H1 (cell line): ENCODE results near the gene SHMT2. TPM values are rescaled to one million over a fixed set of nuclear protein-coding genes. Genes with fewer than 3 reads are reported as not detected.

Experiments used
- CTCF ChIA-PET: fragments of 300-600 bp; sonication (Branson Sonifier 250); formaldehyde crosslinking; loops from one replicate; lab custom pipeline; 2021; ENCODE audit not compliant: partially characterized antibody; lab: Charles Lee
- POLR2A ChIA-PET: fragments of 300-600 bp; sonication (Branson Sonifier 250); formaldehyde crosslinking; loops from one replicate; lab custom pipeline; 2021; ENCODE audit warnings: inconsistent platforms; ENCODE audit not compliant: partially characterized antibody; lab: Charles Lee
- DNase-seq, 2 experiments: peaks; one replicate each; pipeline versions ENCODE4 v3.0.0 to v3.0.0-alpha.2; 2010 to 2022; ENCODE audit warnings: low spot score in 2 of 2, low read depth in 1 of 2, mixed read lengths in 1 of 2
- FAIRE-seq: peaks from 2 replicates; lab custom pipeline; 2011; peaks lifted over from hg19 to GRCh38; lab: Jason Lieb, UNC
- H2AFZ ChIP-seq: 2 replicates; pipeline ENCODE4 v1.8.1; 2012; ENCODE audit warnings: low read length, inconsistent platforms
- H2AK5ac ChIP-seq: 2 replicates; pipeline ENCODE4 v1.6.1; 2013; ENCODE audit warnings: low read depth, low read length
- H2BK120ac ChIP-seq: replicated peaks from 2 replicates; pipeline ENCODE3; 2013; ENCODE audit warnings: low read depth, low read length, inconsistent platforms
- H2BK12ac ChIP-seq: 2 replicates; pipeline ENCODE4 v1.6.1; 2013; ENCODE audit warnings: low read depth, low read length
- H2BK15ac ChIP-seq: 2 replicates; pipeline ENCODE4 v1.6.1; 2013; ENCODE audit warnings: low read length
- H2BK20ac ChIP-seq: 2 replicates; pipeline ENCODE4 v1.6.1; 2013; ENCODE audit warnings: low read length
- H2BK5ac ChIP-seq: 2 replicates; pipeline ENCODE4 v1.6.1; 2013; ENCODE audit warnings: low read depth, low read length
- H3K14ac ChIP-seq: 2 replicates; pipeline ENCODE4 v1.6.1; 2013; ENCODE audit warnings: inconsistent platforms; ENCODE audit not compliant: insufficient read length
- H3K18ac ChIP-seq: 2 replicates; pipeline ENCODE4 v1.6.1; 2013; ENCODE audit warnings: low read length; ENCODE audit errors: extremely low read depth
- H3K23ac ChIP-seq: 2 replicates; pipeline ENCODE4 v1.6.1; 2013; ENCODE audit warnings: inconsistent platforms; ENCODE audit not compliant: insufficient read length
- H3K23me2 ChIP-seq: 2 replicates; pipeline ENCODE4 v1.6.1; 2013; ENCODE audit warnings: low read depth, low read length
- H3K27ac ChIP-seq: 2 replicates; pipeline ENCODE4 v1.6.1; 2011; ENCODE audit warnings: low read depth, low read length, inconsistent platforms
- H3K27me3 ChIP-seq, 4 experiments: replicated peaks in 1 of 4; 1 replicate in 1 of 4; 2 replicates in 3 of 4; pipeline versions ENCODE4 v1.6.1 to v1.8.1; 2011 to 2013; ENCODE audit warnings: low read length in 3 of 4, mild to moderate bottlenecking in 3 of 4, inconsistent platforms in 2 of 4, mixed read lengths in 2 of 4, moderate library complexity in 1 of 4; ENCODE audit not compliant: control insufficient read depth in 3 of 4, insufficient read depth in 3 of 4; ENCODE audit errors: extremely low read depth in 1 of 4
- H3K36me3 ChIP-seq, 4 experiments: 2 replicates each; pipeline versions ENCODE4 v1.6.1 to v1.8.1; 2011 to 2013; ENCODE audit warnings: mild to moderate bottlenecking in 4 of 4, low read length in 3 of 4, moderate library complexity in 2 of 4, control low read depth in 1 of 4, inconsistent platforms in 1 of 4; ENCODE audit not compliant: insufficient read depth in 4 of 4, control insufficient read depth in 2 of 4
- H3K4ac ChIP-seq: replicated peaks from 2 replicates; pipeline ENCODE3; 2013; ENCODE audit warnings: low read length, low read depth, mixed read lengths, inconsistent platforms; ENCODE audit not compliant: insufficient read length
- H3K4me1 ChIP-seq, 4 experiments: replicated peaks in 1 of 4; 1 replicate in 1 of 4; 2 replicates in 3 of 4; pipeline versions ENCODE4 v1.6.1 to v1.8.1; 2011 to 2013; ENCODE audit warnings: low read length in 3 of 4, inconsistent platforms in 2 of 4, mixed read lengths in 1 of 4; ENCODE audit not compliant: insufficient read depth in 4 of 4, control insufficient read depth in 3 of 4
- H3K4me2 ChIP-seq, 2 experiments: 2 replicates each; pipeline versions ENCODE4 v1.6.1 to v1.8.1; 2011 to 2013; ENCODE audit warnings: low read depth in 2 of 2, low read length in 2 of 2, control low read depth in 1 of 2, inconsistent platforms in 1 of 2, mild to moderate bottlenecking in 1 of 2; ENCODE audit not compliant: insufficient read depth in 1 of 2
- H3K4me3 ChIP-seq, 4 experiments: fragments of 200-600, 300-600 bp in 1 of 4; sonication (generic), shearing (Covaris generic), sonication (Bioruptor Twin) in 1 of 4; 2 replicates each; pipeline versions ENCODE4 v1.5.1 to v1.8.1; 2011 to 2016; ENCODE audit warnings: low read length in 4 of 4, low read depth in 3 of 4, control low read depth in 2 of 4, inconsistent platforms in 2 of 4, mild to moderate bottlenecking in 2 of 4, mixed read lengths in 1 of 4, moderate library complexity in 1 of 4; ENCODE audit not compliant: insufficient read depth in 2 of 4; ENCODE audit errors: extremely low read depth in 1 of 4
- H3K56ac ChIP-seq: replicated peaks from 2 replicates; pipeline ENCODE3; 2013; ENCODE audit warnings: low read depth, mild to moderate bottlenecking, mixed read lengths, low read length, inconsistent platforms; ENCODE audit not compliant: insufficient read length
- H3K79me1 ChIP-seq: 2 replicates; pipeline ENCODE4 v1.6.1; 2013; ENCODE audit warnings: low read depth, low read length, control low read depth
- H3K79me2 ChIP-seq, 2 experiments: 2 replicates each; pipeline versions ENCODE4 v1.6.1 to v1.8.1; 2012 to 2013; ENCODE audit warnings: low read length in 2 of 2, mild to moderate bottlenecking in 2 of 2, inconsistent platforms in 1 of 2; ENCODE audit not compliant: insufficient read depth in 2 of 2, control insufficient read depth in 1 of 2
- H3K9ac ChIP-seq, 4 experiments: replicated peaks in 1 of 4; 1 replicate in 1 of 4; 2 replicates in 3 of 4; pipeline versions ENCODE4 v1.6.1 to v1.8.1; 2011 to 2013; ENCODE audit warnings: low read depth in 3 of 4, low read length in 3 of 4, control low read depth in 2 of 4, mild to moderate bottlenecking in 2 of 4, moderate library complexity in 2 of 4, inconsistent platforms in 1 of 4; ENCODE audit errors: extremely low read depth in 1 of 4
- H3K9me3 ChIP-seq, 2 experiments: 2 replicates each; pipeline versions ENCODE4 v1.6.1 to v1.8.1; 2012 to 2013; ENCODE audit warnings: mild to moderate bottlenecking in 2 of 2, moderate library complexity in 2 of 2, control low read depth in 1 of 2, inconsistent platforms in 1 of 2, low read depth in 1 of 2, low read length in 1 of 2, mixed read lengths in 1 of 2; ENCODE audit not compliant: insufficient read depth in 2 of 2
- H4K20me1 ChIP-seq, 2 experiments: replicated peaks in 1 of 2; 2 replicates each; pipeline versions ENCODE3 to v1.8.1; 2011 to 2013; ENCODE audit warnings: inconsistent platforms in 2 of 2, low read length in 2 of 2, mild to moderate bottlenecking in 1 of 2; ENCODE audit not compliant: insufficient read depth in 2 of 2, control insufficient read depth in 1 of 2
- H4K5ac ChIP-seq: 2 replicates; pipeline ENCODE4 v1.6.1; 2013; ENCODE audit warnings: low read length, low read depth, mixed read lengths, inconsistent platforms; ENCODE audit not compliant: insufficient read length
- H4K8ac ChIP-seq: 2 replicates; pipeline ENCODE4 v1.8.0; 2013; ENCODE audit warnings: mild to moderate bottlenecking, moderate library complexity, low read length, inconsistent platforms; ENCODE audit not compliant: insufficient read depth; ENCODE audit errors: extremely low read depth
- H4K91ac ChIP-seq: replicated peaks from 2 replicates; pipeline ENCODE3; 2013; ENCODE audit warnings: low read length, mixed read lengths, inconsistent platforms; ENCODE audit not compliant: insufficient read length
- ATF3 ChIP-seq: IDR thresholded peaks from 2 replicates; pipeline ENCODE4 v1.6.1; 2011; ENCODE audit warnings: low read depth, mild to moderate bottlenecking, low read length; ENCODE audit not compliant: insufficient read depth
- BACH1 ChIP-seq: IDR thresholded peaks from 2 replicates; pipeline ENCODE4 v1.6.1; 2012; ENCODE audit warnings: low read length, improper control_type of control experiment
- BRCA1 ChIP-seq: IDR thresholded peaks from 2 replicates; pipeline ENCODE4 v1.6.1; 2012; ENCODE audit warnings: low read depth, low read length, improper control_type of control experiment
- CHD2 ChIP-seq: IDR thresholded peaks from 2 replicates; pipeline ENCODE4 v1.6.1; 2012; ENCODE audit warnings: low read length, improper control_type of control experiment
- HDAC2 ChIP-seq, 2 experiments: fragments of 300-600 bp in 1 of 2; sonication (generic) in 1 of 2; IDR thresholded peaks; 2 replicates each; pipeline ENCODE4 v1.6.1; 2011 to 2012; ENCODE audit warnings: low read depth in 2 of 2, low read length in 2 of 2, mild to moderate bottlenecking in 2 of 2, moderate library complexity in 2 of 2, borderline replicate concordance in 1 of 2, inconsistent platforms in 1 of 2
- MAFK ChIP-seq: IDR thresholded peaks from 2 replicates; pipeline ENCODE4 v1.6.1; 2012; ENCODE audit warnings: low read depth, mild to moderate bottlenecking, improper control_type of control experiment, low read length
- SUZ12 ChIP-seq: fragments of 200-600 bp; sonication (generic); IDR thresholded peaks from 2 replicates; pipeline ENCODE4 v1.6.1; 2012; ENCODE audit warnings: mild to moderate bottlenecking, inconsistent platforms, low read length, moderate library complexity, mixed read lengths
- TAF7 ChIP-seq: optimal IDR thresholded peaks from 2 replicates; pipeline ENCODE3; 2011; ENCODE audit warnings: low read depth, mild to moderate bottlenecking, inconsistent platforms, low read length, moderate library complexity, borderline replicate concordance
- WGBS, 2 experiments: shearing (Covaris generic) in 1 of 2; methylation state at CpG; one replicate each; pipeline versions ENCODE4 v1.1.6 to v1.1.7; 2013 to 2015; ENCODE audit warnings: low lambda C conversion rate in 2 of 2, mixed read lengths in 2 of 2, inconsistent platforms in 1 of 2, low coverage in 1 of 2, missing lambda C conversion rate in 1 of 2; ENCODE audit not compliant: insufficient replicate concordance in 2 of 2, insufficient coverage in 1 of 2, insufficient read length in 1 of 2; ENCODE audit errors: extremely low coverage in 1 of 2, missing lambda C conversion rate in 1 of 2; 5-methylcytosine and 5-hydroxymethylcytosine counted together
- polyA plus RNA-seq, 7 experiments: library from polyadenylated mRNA; depleted of rRNA in 3 of 7; stranded (reverse) in 5 of 7; unstranded in 2 of 7; fragments of >200 nt in 5 of 7; fragments of 200-250 nt in 2 of 7; gene quantifications; 1 replicate in 5 of 7; 2 replicates in 1 of 7; 4 replicates in 1 of 7; pipeline versions ENCODE4 v1.2.1 to v1.2.3, GENCODE V29; 2011 to 2013; ENCODE audit warnings: missing spikeins in 2 of 7, mixed read lengths in 2 of 7
- total RNA-seq: library from RNA; stranded (reverse); fragmentation: NEBNext Ultra II Directional; extraction: Animal tissue kit (Norgen Biotek cat#: 25700); gene quantifications from 2 replicates; pipeline ENCODE4 v1.2.1, GENCODE V29; 2021
- TF ChIP-seq, protein P1 (sequence below): IDR thresholded peaks from 2 replicates; pipeline ENCODE4 v1.6.1; 2012; ENCODE audit warnings: inconsistent platforms

SHMT2 gene
- total and polyA plus RNA-seq, 2 of the 8 experiments (the other 6 are each of a cell fraction or from before 2014, with no cell fraction given) = 274 to 520 TPM

- Histone ChIP-seq H2BK15ac (no peak overlapping the region), H3K23me2 (peaks cover 3% of the 10 kb centered on the region; the same call in 1 of the 2 replicates), H3K4ac (no peak overlapping the region), H4K20me1 (peaks cover 2 to 11% of the 10 kb centered on the region in 2 experiments), H2BK5ac (no peak overlapping the region), H2AFZ (no peak overlapping the region), H4K8ac (peak overlapping the region; percentile 9; the same call in 1 of the 2 replicates), H3K9ac (no peak overlapping the region), H4K5ac (no peak overlapping the region), H3K9me3 (no peaks in the 10 kb centered on the region), H3K27ac (no peak overlapping the region), H2AK5ac (no peak overlapping the region; the same call in 1 of the 2 replicates), H3K4me2 (no peak overlapping the region), H2BK120ac (no peak overlapping the region), H3K79me1 (no peaks in the 10 kb centered on the region), H4K91ac (no peak overlapping the region), H3K18ac (no peak overlapping the region), H3K79me2 (no peaks in the 10 kb centered on the region), H3K36me3 (peaks cover 5 to 39% (median 25%) of the 10 kb centered on the region in 4 experiments; a peak in 7 of 8 replicates), H2BK12ac (no peak overlapping the region), H3K4me3 (no peak overlapping the region), H3K27me3 (peaks cover 21 to 33% (median 30%) of the 10 kb centered on the region in 4 experiments), H2BK20ac (no peak overlapping the region), H3K56ac (no peak overlapping the region), H3K4me1 (peaks cover 9 to 26% (median 17%) of the 10 kb centered on the region in 4 experiments), H3K23ac (no peak overlapping the region), H3K14ac (no peak overlapping the region)
- DNase-seq = no peak
- no peak for FAIRE-seq
- CTCF ChIA-PET = interaction anchor here (0.6 to 10.1 kb wide), 14 partner anchors 10 to 251 kb away, joined by 3 to 726 read pairs (median 5); partner anchors contain the start of genes SHMT2 and STAC3
- POLR2A ChIA-PET = interaction anchor here (1.2 to 8.8 kb wide), 6 partner anchors 10 to 35 kb away, joined by 3 to 686 read pairs (median 18); partner anchors contain the start of gene SHMT2
- 90% methylated on average over 27 of the region's 27 CpGs; no CpG with 5 or more reads in 1 of the 2 experiments for WGBS, 2 experiments
- TF ChIP-seq CHD2 (no peak), HDAC2 (IDR thresholded peaks at IDR 0.05; ENCODE audit: borderline replicate concordance in 1 of 2, low read depth in 2 of 2, low read length in 2 of 2) (no peak), TAF7 (no peak), BRCA1 (no peak), ATF3 (no peak), BACH1 (no peak), SUZ12 (no peak), MAFK (no peak)
- TF ChIP-seq, protein P1, sequence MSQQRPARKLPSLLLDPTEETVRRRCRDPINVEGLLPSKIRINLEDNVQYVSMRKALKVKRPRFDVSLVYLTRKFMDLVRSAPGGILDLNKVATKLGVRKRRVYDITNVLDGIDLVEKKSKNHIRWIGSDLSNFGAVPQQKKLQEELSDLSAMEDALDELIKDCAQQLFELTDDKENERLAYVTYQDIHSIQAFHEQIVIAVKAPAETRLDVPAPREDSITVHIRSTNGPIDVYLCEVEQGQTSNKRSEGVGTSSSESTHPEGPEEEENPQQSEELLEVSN = no peak
Measured at GRCh38 chr12:57211791-57212700, 17.5 kb upstream of the SHMT2 start.
